SK-N-MC (cell line): ENCODE measurements around the gene SP140.

ENCODE experiments used
- DNase-seq: peaks from one replicate; pipeline ENCODE4 v3.0.0-alpha.2; 2011; ENCODE audit warnings: low read depth, low spot score
- H3K27ac ChIP-seq: fragments of 200-600 bp; sonication (generic); 2 replicates; pipeline ENCODE4 v1.5.1; 2016; ENCODE audit warnings: mixed run types
- H3K36me3 ChIP-seq: fragments of 200-600 bp; sonication (generic); 2 replicates; pipeline ENCODE4 v1.6.1; 2017; ENCODE audit warnings: antibody characterized with exemption, low read length, mixed read lengths; ENCODE audit not compliant: insufficient read depth
- H3K4me3 ChIP-seq: fragments of 200-600 bp; sonication (generic); 2 replicates; pipeline ENCODE4 v1.5.1; 2016
- H3K9ac ChIP-seq: fragments of 200-600 bp; sonication (generic); 2 replicates; pipeline ENCODE4 v1.8.0; 2017; ENCODE audit warnings: mixed run types, mixed read lengths; ENCODE audit not compliant: insufficient read length
- H3K9me3 ChIP-seq: fragments of 200-600 bp; sonication (generic); 2 replicates; pipeline ENCODE4 v1.6.1; 2017; ENCODE audit warnings: low read depth, mild to moderate bottlenecking, antibody characterized with exemption, low read length, moderate library complexity, mixed read lengths
- EZH2 ChIP-seq: fragments of 200-600 bp; sonication (generic); IDR thresholded peaks from one replicate; pipeline ENCODE4 v1.6.1; 2017; ENCODE audit warnings: antibody characterized with exemption
- FOXP2 ChIP-seq: optimal IDR thresholded peaks from 2 replicates; pipeline ENCODE3; 2011; ENCODE audit warnings: mild to moderate bottlenecking, moderate library complexity; ENCODE audit not compliant: insufficient read depth; ENCODE audit errors: extremely low read length, control extremely low read depth
- POLR2AphosphoS5 ChIP-seq: IDR thresholded peaks from 2 replicates; pipeline ENCODE4 v1.6.1; 2012; ENCODE audit warnings: mild to moderate bottlenecking, low read depth, low read length, borderline replicate concordance

SP140 gene

DNA sequence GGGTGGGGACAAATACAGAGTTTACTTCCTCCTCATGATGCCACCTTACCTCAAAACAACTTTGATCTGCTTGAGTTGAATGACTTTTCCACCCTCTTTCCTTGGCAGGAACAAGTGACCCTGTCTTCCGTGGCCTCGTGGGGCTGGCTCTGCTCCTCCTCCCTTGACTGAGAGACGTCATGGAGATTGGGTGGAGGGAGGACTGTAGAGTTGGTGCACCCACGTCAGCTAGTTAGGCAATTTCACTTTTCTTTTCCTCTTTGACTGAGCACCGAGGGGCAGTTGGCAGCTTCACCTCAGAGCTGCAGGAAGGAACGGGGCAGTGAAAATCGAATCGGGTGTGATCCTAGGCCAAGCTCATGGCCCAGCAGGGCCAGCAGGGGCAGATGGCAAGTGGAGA is at the start of gene SP140:
Gene SP140, plus strand, starts transcription at position 251 of the 400 bp plus-strand sequence. Its CDS starts 109 bp downstream, at position 360.
- Histone ChIP-seq H3K9ac (no peak within 1 kb of the TSS), H3K36me3 (no peaks in the 10 kb centered on the region), H3K27ac (no peak within 1 kb of the TSS), H3K9me3 (no peaks in the 10 kb centered on the region), H3K4me3 (no peak within 1 kb of the TSS)
- TF ChIP-seq EZH2, result no peak
- TF ChIP-seq FOXP2, result no peak
- no peak for TF ChIP-seq POLR2AphosphoS5
- no peak for DNase-seq

DNA sequence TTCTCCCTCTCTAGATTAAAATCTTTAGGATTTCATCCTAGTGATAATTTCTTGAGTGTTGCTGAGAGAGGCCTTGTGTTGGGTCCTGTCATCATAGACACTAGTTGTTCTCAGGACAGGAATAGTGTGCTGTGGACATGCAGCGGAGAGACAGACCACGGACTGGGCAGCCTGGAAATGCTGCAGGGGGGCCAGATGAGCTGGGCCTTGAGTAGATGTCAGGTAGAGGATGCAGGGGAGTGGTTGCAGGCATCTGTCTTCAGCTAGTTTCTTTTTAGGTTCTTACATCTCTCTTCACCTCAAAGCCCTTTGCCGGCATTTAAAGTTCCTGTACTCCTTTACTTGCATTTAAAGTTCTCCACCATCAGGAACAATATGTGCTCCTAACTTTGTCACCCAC is 48.5 kb upstream of the SP140 start:
- peaks cover 8% of the 10 kb centered on the region for H3K36me3 ChIP-seq

DNA sequence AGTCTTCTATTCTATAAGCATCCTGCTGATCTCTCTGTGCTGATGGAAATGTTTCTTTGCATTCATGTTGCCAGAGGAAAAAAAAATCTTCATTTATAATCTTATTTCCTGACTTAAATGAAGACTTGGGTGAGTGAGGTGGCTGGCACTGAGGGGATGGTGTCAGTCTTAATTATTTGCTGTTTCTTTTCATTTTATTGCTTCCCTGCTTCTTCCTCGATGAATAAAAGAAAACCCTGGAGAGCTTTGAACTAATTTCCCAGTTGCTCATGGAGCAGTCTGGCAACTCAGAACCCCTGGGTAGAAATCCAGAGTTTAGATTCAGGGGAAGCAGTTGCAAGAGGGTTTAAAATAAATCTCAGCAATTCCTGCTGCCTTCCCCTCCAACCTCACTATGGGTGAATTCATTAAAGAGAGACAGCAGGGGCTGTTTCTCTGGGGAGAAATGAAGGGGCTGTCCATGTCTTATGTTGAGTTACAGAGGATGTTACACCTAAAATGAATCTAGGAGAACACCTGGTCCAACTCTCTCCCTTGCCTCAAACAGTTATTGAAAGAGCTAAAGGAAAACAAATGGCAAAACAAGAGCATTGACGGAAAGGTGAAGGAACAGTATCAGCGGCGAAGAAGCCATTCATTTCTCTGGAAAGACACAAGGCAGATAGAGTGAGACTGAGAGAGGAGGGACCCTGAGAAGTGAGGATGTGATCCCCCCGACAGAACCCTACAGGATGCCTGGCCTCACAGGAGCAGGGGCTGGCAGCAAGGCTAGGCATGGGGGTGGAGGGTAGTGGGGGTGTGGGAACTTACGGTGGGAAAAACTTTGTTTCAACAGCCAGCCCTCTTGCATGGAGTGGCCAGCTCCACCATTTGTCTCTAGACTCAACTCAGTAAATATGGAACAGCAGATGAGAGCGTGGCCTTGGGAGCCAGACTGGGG is 46.7 kb upstream of the SP140 start:
- Histone ChIP-seq H3K9me3 (no peaks in the 10 kb centered on the region), H3K9ac (no peak overlapping the region), H3K27ac (no peak overlapping the region), H3K36me3 (peaks cover 8% of the 10 kb centered on the region), H3K4me3 (no peak overlapping the region)
- TF ChIP-seq EZH2, result no peak
- no peak for TF ChIP-seq POLR2AphosphoS5
- no peak for TF ChIP-seq FOXP2
- no peak for DNase-seq

More for the DNA sequence above, 48.5 kb upstream of the SP140 start:
- TF ChIP-seq EZH2 (no peak), POLR2AphosphoS5 (no peak), FOXP2 (no peak)
- no peak for DNase-seq
- H3K9ac ChIP-seq, result no peak overlapping the region
- no peaks in the 10 kb centered on the region for H3K9me3 ChIP-seq
- no peak overlapping the region for H3K4me3 ChIP-seq
- H3K27ac ChIP-seq, result no peak overlapping the region

DNA sequence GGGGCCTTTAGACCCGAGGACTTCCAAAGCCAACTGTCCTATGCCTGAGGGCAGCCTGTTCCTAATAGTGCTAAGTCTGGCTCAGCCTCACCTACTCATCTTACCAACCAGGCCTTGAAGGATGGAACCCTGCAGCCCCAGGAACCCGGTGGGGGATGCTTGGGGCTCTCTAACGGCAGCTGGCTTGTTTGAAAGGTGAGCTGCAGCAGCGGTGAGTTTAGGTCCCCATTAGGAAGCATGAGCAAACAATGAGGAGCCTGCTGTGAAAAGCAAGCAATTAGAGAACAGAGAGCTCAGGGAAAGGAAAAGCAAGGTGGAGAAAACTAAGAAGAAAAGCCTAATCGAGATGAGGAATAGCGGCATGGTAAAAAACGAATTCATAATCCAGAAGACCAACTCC is 45.6 kb upstream of the SP140 start:
- Histone ChIP-seq H3K9ac (no peak overlapping the region), H3K4me3 (no peak overlapping the region), H3K9me3 (no peaks in the 10 kb centered on the region), H3K36me3 (peaks cover 8% of the 10 kb centered on the region), H3K27ac (no peak overlapping the region)
- no peak for DNase-seq
- TF ChIP-seq FOXP2, result no peak
- TF ChIP-seq EZH2, result no peak
- TF ChIP-seq POLR2AphosphoS5, result no peak

DNA sequence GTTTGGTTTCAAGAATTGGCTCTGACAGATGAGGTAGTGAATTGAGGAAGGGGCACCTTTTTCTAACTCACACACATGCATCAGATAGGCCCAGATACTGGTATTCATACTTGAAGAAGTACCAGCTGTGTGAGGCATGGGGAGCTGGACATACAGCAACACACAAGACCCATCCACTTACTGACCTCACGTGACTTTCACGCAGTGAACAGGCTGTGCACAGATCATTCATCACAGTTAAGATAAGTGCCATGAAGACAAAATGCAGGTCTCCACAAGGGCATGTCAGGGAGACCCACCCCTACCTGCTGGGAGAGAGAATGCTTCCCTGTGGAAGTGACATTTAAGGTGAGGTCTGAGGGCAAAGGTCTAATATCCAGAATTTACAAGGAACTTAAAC is 44.3 kb upstream of the SP140 start:
- no peak overlapping the region for H3K27ac ChIP-seq
- TF ChIP-seq POLR2AphosphoS5 (no peak), EZH2 (no peak), FOXP2 (no peak)
- no peak overlapping the region for H3K9ac ChIP-seq
- no peaks in the 10 kb centered on the region for H3K9me3 ChIP-seq
- no peak for DNase-seq
- H3K36me3 ChIP-seq, result peaks cover 8% of the 10 kb centered on the region
- H3K4me3 ChIP-seq, result no peak overlapping the region

DNA sequence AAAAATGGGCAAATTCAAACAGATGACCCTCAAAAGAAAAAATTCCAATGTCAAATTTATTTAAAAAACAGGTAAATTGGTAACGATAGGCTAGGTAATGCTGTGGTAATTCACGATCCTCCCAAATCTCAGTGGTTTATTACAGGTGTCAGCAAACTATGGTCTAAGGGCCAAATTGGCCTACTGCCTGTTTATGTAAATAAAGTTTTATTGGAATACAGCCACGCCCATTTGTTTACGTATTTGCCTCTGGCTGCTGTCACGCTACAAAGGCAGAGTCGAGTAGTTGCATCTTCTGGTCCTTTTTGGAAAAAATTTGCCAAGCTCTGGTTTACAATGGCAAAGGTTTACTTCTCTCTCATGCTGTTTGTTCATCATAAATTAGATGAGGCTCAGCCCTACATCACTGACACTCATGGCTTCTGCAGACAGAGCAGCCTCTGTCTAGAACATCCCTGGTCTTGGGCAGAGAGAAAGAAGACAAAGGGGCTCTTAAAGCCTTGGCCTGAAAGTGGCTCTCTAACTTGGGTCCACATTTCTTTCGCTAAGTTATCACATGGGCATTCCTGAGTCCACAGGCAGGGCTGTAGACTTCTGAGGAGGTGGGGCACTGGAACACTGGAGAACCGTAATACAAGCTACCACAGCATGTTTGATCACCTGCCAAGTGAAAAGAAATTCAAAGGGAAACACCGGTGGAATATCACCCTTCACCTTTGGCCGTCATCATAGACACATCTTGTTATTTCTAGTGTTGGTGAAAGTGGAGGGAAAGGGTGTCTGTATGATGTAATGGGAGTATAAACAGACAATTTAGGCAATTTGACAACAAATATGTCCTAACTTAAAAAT is 40.6 kb upstream of the SP140 start:
- Histone ChIP-seq H3K9me3 (no peaks in the 10 kb centered on the region), H3K27ac (no peak overlapping the region), H3K4me3 (no peak overlapping the region), H3K36me3 (no peaks in the 10 kb centered on the region; the same call in 1 of the 2 replicates), H3K9ac (no peak overlapping the region)
- no peak for TF ChIP-seq EZH2
- TF ChIP-seq POLR2AphosphoS5, result no peak
- TF ChIP-seq FOXP2, result no peak
- no peak for DNase-seq

DNA sequence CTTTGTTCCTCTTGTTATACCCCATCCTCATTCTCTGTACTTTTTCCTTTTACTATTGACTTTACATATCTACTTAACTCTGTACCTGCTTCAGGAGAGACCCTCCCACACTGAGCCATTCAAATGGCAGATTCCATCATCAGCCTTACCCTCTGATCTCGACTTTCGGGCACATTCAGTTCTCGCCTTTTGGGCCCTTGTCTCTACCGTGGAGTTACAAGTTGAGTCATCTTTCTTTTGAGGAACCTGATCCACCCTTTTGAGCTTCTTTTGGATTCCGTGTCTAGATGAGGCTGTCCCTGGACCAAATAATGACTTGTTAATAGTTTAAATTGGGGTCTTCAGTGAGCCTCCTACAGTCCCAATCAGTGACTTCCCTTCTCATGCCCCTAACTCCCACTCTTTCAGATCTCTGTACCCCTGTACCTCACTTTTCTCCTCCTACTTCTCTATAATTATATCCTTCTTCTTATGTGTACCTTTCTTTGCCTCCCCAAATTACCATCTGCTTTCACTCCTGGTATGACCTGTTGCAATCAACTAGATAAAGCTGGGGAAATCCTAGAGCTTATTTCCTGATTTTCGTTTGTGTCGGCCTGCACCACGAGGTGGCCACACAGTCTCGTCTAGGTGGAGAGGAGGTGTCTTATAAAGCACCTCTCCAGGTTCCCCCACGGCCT is 23.0 kb upstream of the SP140 start:
- peaks cover 46% of the 10 kb centered on the region for H3K36me3 ChIP-seq
- no peak for TF ChIP-seq POLR2AphosphoS5
- no peak for TF ChIP-seq FOXP2
- TF ChIP-seq EZH2, result no peak
- no peaks in the 10 kb centered on the region for H3K9me3 ChIP-seq
- DNase-seq, result no peak
- no peak overlapping the region for H3K27ac ChIP-seq
- H3K4me3 ChIP-seq, result no peak overlapping the region
- H3K9ac ChIP-seq, result no peak overlapping the region
